HL-60 (cell line): ENCODE data around the gene APOA5.

ENCODE experiments used
- DNase-seq, 2 experiments: peaks; one replicate each; pipeline ENCODE4 v3.0.0-alpha.2; 2010 to 2020; ENCODE audit warnings: low read depth in 1 of 2, low spot score in 1 of 2
- H3K27ac ChIP-seq: fragments of 250-450 bp; sonication (Bioruptor Pico); replicated peaks from 2 replicates; pipeline ENCODE4 v1.5.1; 2020; ENCODE audit warnings: mild to moderate bottlenecking, moderate library complexity
- H3K27me3 ChIP-seq: fragments of 250-450 bp; sonication (Bioruptor Pico); 2 replicates; pipeline ENCODE4 v1.5.1; 2021; ENCODE audit warnings: mild to moderate bottlenecking, moderate library complexity; ENCODE audit not compliant: insufficient read depth, poor library complexity, severe bottlenecking
- H3K4me3 ChIP-seq: replicated peaks from 2 replicates; pipeline ENCODE4 v1.5.1; 2011; ENCODE audit warnings: mild to moderate bottlenecking, control low read depth, low read length; ENCODE audit not compliant: insufficient read depth
- CTCF ChIP-seq: IDR thresholded peaks from one replicate; pipeline ENCODE4 v1.5.1; 2011; ENCODE audit warnings: low read length, control low read depth, inconsistent platforms; ENCODE audit not compliant: insufficient read depth
- GABPA ChIP-seq: IDR thresholded peaks from 2 replicates; pipeline ENCODE4 v1.6.1; 2012; ENCODE audit warnings: low read depth
- POLR2AphosphoS5 ChIP-seq: IDR thresholded peaks from 2 replicates; pipeline ENCODE4 v1.6.1; 2012; ENCODE audit warnings: low read depth
- SPI1 ChIP-seq: IDR thresholded peaks from 2 replicates; pipeline ENCODE4 v1.6.1; 2012; ENCODE audit warnings: low read depth, mild to moderate bottlenecking, borderline replicate concordance
- TF ChIP-seq, protein P1 (sequence below): IDR thresholded peaks from 2 replicates; pipeline ENCODE4 v1.6.1; 2012; ENCODE audit warnings: low read depth; ENCODE audit not compliant: insufficient replicate concordance

The APOA5 gene

DNA sequence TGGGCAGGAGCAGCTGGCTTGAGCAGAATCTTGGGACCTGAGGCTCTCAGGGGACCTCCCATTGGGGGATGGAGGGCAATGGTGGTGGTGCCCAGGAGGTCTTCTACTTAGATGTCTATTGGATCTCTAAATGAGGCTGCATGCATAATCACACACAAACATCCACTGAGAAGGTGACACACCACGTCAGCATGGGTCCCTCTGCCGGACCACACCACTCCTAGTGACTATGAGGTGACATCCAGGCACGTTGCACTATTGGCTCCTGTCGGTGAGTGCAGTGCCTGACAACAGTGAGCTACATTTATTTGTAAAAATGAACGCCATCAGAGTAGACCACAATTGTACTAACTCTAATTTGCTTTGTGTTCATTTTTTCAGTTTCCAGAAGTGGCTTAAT, 33.8 kb upstream of the APOA5 start:
- no peak for DNase-seq
- no peak for TF ChIP-seq GABPA
- no peak for TF ChIP-seq CTCF
- TF ChIP-seq POLR2AphosphoS5: no peak
- TF ChIP-seq, protein P1, sequence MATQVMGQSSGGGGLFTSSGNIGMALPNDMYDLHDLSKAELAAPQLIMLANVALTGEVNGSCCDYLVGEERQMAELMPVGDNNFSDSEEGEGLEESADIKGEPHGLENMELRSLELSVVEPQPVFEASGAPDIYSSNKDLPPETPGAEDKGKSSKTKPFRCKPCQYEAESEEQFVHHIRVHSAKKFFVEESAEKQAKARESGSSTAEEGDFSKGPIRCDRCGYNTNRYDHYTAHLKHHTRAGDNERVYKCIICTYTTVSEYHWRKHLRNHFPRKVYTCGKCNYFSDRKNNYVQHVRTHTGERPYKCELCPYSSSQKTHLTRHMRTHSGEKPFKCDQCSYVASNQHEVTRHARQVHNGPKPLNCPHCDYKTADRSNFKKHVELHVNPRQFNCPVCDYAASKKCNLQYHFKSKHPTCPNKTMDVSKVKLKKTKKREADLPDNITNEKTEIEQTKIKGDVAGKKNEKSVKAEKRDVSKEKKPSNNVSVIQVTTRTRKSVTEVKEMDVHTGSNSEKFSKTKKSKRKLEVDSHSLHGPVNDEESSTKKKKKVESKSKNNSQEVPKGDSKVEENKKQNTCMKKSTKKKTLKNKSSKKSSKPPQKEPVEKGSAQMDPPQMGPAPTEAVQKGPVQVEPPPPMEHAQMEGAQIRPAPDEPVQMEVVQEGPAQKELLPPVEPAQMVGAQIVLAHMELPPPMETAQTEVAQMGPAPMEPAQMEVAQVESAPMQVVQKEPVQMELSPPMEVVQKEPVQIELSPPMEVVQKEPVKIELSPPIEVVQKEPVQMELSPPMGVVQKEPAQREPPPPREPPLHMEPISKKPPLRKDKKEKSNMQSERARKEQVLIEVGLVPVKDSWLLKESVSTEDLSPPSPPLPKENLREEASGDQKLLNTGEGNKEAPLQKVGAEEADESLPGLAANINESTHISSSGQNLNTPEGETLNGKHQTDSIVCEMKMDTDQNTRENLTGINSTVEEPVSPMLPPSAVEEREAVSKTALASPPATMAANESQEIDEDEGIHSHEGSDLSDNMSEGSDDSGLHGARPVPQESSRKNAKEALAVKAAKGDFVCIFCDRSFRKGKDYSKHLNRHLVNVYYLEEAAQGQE: no peak
- TF ChIP-seq SPI1: no peak
- Histone ChIP-seq H3K4me3 (no peak overlapping the region), H3K27me3 (no peaks in the 10 kb centered on the region), H3K27ac (no peak overlapping the region)

DNA sequence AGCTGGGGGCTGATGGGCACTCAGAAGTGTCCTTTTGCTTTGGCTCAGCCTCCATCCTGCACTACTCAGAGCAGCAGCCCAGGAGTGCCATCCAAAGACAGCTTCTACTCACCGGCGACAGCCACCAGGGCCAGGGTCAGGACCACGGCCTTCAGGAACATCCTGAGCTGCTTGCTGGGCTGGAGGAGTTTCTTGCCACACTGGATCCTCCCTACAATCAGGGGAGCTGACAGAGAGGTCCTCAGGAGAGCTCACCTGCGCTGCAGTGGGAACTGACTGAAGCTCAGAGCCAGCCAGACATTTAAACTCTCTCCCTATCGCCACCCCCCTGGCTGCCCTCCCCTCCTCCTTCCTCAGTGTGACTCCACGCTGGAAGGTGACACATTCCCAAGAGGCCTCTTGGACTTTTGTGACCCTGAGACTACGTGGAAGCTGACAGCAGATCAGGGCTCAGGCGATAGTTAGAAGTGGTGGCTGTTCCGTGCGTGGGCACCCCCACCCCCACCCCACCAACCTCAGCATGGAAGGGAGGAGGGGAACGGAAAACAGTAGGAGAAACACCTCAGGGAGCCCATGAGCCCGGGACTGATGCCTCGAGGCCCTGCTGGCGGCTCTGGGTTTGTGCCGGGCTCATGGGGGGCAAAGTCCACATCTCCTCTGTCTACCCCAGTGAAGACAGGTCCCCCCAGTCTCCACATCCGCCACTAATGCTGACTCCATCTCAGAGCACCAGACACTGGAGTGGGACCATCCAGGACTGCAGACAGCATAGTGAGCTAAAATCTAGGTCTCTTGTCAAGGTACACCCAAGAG, 31.6 kb upstream of the APOA5 start, which contains the start of gene APOA4:
Gene APOA4 (minus strand): TSS at position 274 of the 813 bp plus-strand sequence. CDS start 113 bp downstream, at position 161.
- Histone ChIP-seq H3K4me3 (no peak within 1 kb of the TSS), H3K27ac (no peak within 1 kb of the TSS), H3K27me3 (no peaks in the 10 kb centered on the region)
- DNase-seq: no peak
- TF ChIP-seq SPI1 (no peak), CTCF (no peak), GABPA (no peak), POLR2AphosphoS5 (no peak)
- TF ChIP-seq, protein P1: no peak

GRCh38 chr11:116822575-116822974, 30.9 kb upstream of the APOA5 start:
- no peaks in the 10 kb centered on the region for H3K27me3 ChIP-seq
- TF ChIP-seq GABPA (no peak), SPI1 (no peak), CTCF (no peak), POLR2AphosphoS5 (no peak)
- TF ChIP-seq, protein P1: no peak
- no peak overlapping the region for H3K4me3 ChIP-seq
- DNase-seq: no peak
- no peak overlapping the region for H3K27ac ChIP-seq
